ENCODE data around the gene CTAG1B.
"Not testable (repeated sequence)": the region's sequence is repeated elsewhere in the genome, so short reads cannot be mapped to it uniquely, and the experiment has no call there.

- TF ChIP-seq CTCF (IDR thresholded peaks at IDR 0.05); POLR2AphosphoS5 (IDR thresholded peaks at IDR 0.05; ENCODE audit: low read depth, low read length); TCF7L2 (IDR thresholded peaks at IDR 0.05; ENCODE audit: low read depth, low read length); SIN3A (IDR thresholded peaks at IDR 0.05; ENCODE audit: borderline replicate concordance, insufficient read depth, low read depth, low read length): not testable (repeated sequence)
Measured at GRCh38 chrX:154613586-154613985, 5.5 kb downstream of the CTAG1B start.
